Measurements from ENCODE around the gene SYTL3.
"Not testable (repeated sequence)": the region's sequence is repeated elsewhere in the genome, so short reads cannot be mapped to it uniquely, and the experiment has no call there.

Gene SYTL3

GRCh38 chr6:158701268-158701667, 51.4 kb downstream of the SYTL3 start:
- not testable (repeated sequence) for H3K4me3 Mint-ChIP-seq; H3K36me3 Mint-ChIP-seq; H3K9me3 Mint-ChIP-seq; H3K27me3 Mint-ChIP-seq; DNase-seq; ATAC-seq (replicated peaks); H3K27ac Mint-ChIP-seq
- peaks cover 12 to 28% of the 10 kb centered on the region in 2 donors for H3K4me1 Mint-ChIP-seq

GRCh38 chr6:158703111-158703836, 53.4 kb downstream of the SYTL3 start:
- Mint-ChIP-seq H3K27ac (peak overlapping the region; percentile 65), H3K36me3 (peaks cover 1 to 3% of the 10 kb centered on the region in 2 donors), H3K4me3 (no peak overlapping the region), H3K4me1 (peaks cover 16 to 36% of the 10 kb centered on the region in 2 donors), H3K27me3 (no peaks in the 10 kb centered on the region), H3K9me3 (no peaks in the 10 kb centered on the region)
- ATAC-seq (replicated peaks) (no peak), DNase-seq (no peak)

GRCh38 chr6:158703837-158704822, 54.3 kb downstream of the SYTL3 start:
- DNase-seq (peak; percentile 82), ATAC-seq (replicated peaks) (peak; percentile 98 to 99)
- H3K9me3 Mint-ChIP-seq = no peaks in the 10 kb centered on the region
- H3K4me3 Mint-ChIP-seq = peak overlapping the region; percentile 87 to 91
- peaks cover 4 to 8% of the 10 kb centered on the region in 2 donors for H3K36me3 Mint-ChIP-seq
- H3K27ac Mint-ChIP-seq = peak overlapping the region; percentile 93
- H3K27me3 Mint-ChIP-seq = no peaks in the 10 kb centered on the region
- peaks cover 18 to 36% of the 10 kb centered on the region in 2 donors for H3K4me1 Mint-ChIP-seq

- DNase-seq = no peak
- peaks cover 4 to 8% of the 10 kb centered on the region in 2 donors for H3K36me3 Mint-ChIP-seq
- no peaks in the 10 kb centered on the region for H3K27me3 Mint-ChIP-seq
- H3K27ac Mint-ChIP-seq = no peak overlapping the region
- ATAC-seq (replicated peaks) = no peak
- peaks cover 18 to 36% of the 10 kb centered on the region in 2 donors for H3K4me1 Mint-ChIP-seq
- H3K9me3 Mint-ChIP-seq = no peaks in the 10 kb centered on the region
- no peak overlapping the region for H3K4me3 Mint-ChIP-seq
Observed at GRCh38 chr6:158705386-158706126, 55.7 kb downstream of the SYTL3 start.

GRCh38 chr6:158706369-158706982, 56.6 kb downstream of the SYTL3 start:
- Mint-ChIP-seq H3K27me3 (no peaks in the 10 kb centered on the region), H3K9me3 (peaks cover 0 to 2% of the 10 kb centered on the region in 2 donors), H3K4me3 (no peak overlapping the region), H3K36me3 (peaks cover 6 to 8% of the 10 kb centered on the region in 2 donors), H3K4me1 (peaks cover 18 to 36% of the 10 kb centered on the region in 2 donors), H3K27ac (no peak overlapping the region)
- ATAC-seq (replicated peaks) = no peak
- no peak for DNase-seq

- Mint-ChIP-seq H3K36me3 (peaks cover 6 to 8% of the 10 kb centered on the region in 2 donors), H3K27me3 (no peaks in the 10 kb centered on the region), H3K4me1 (peaks cover 18 to 36% of the 10 kb centered on the region in 2 donors), H3K4me3 (no peak overlapping the region), H3K9me3 (peaks cover 0 to 2% of the 10 kb centered on the region in 2 donors), H3K27ac (no peak overlapping the region)
- ATAC-seq (replicated peaks) (no peak), DNase-seq (no peak)
Observed at GRCh38 chr6:158707120-158707820, 57.4 kb downstream of the SYTL3 start.

GRCh38 chr6:158707821-158708195, 58.0 kb downstream of the SYTL3 start:
- Mint-ChIP-seq H3K4me1 (peaks cover 18 to 37% of the 10 kb centered on the region in 2 donors), H3K9me3 (peaks cover 0 to 2% of the 10 kb centered on the region in 2 donors), H3K4me3 (peak overlapping the region; percentile 2 to 47), H3K27me3 (no peaks in the 10 kb centered on the region), H3K36me3 (peaks cover 6 to 8% of the 10 kb centered on the region in 2 donors), H3K27ac (peak overlapping the region; percentile 14)
- no peak for DNase-seq
- peak; percentile 16 to 24 for ATAC-seq (replicated peaks)

- ATAC-seq (replicated peaks) (no peak), DNase-seq (no peak)
- no peaks in the 10 kb centered on the region for H3K27me3 Mint-ChIP-seq
- no peak overlapping the region for H3K27ac Mint-ChIP-seq
- H3K36me3 Mint-ChIP-seq = peaks cover 7 to 13% of the 10 kb centered on the region in 2 donors
- peaks cover 0 to 2% of the 10 kb centered on the region in 2 donors for H3K9me3 Mint-ChIP-seq
- H3K4me3 Mint-ChIP-seq = peak overlapping the region in 1 of 2 donors; percentile 37
- H3K4me1 Mint-ChIP-seq = peaks cover 20 to 40% of the 10 kb centered on the region in 2 donors
Observed at GRCh38 chr6:158708239-158708638, 58.4 kb downstream of the SYTL3 start.

- Mint-ChIP-seq H3K36me3 (peaks cover 13 to 20% of the 10 kb centered on the region in 2 donors), H3K27me3 (no peaks in the 10 kb centered on the region), H3K9me3 (peaks cover 0 to 2% of the 10 kb centered on the region in 2 donors), H3K27ac (no peak overlapping the region), H3K4me1 (peaks cover 19 to 41% of the 10 kb centered on the region in 2 donors), H3K4me3 (no peak overlapping the region)
- no peak for DNase-seq
- ATAC-seq (replicated peaks) = no peak
Observed at GRCh38 chr6:158709809-158710208, 60.0 kb downstream of the SYTL3 start.

- no peak overlapping the region for H3K4me3 Mint-ChIP-seq
- H3K27ac Mint-ChIP-seq = no peak overlapping the region
- H3K27me3 Mint-ChIP-seq = no peaks in the 10 kb centered on the region
- peaks cover 26 to 49% of the 10 kb centered on the region in 2 donors for H3K4me1 Mint-ChIP-seq
- H3K9me3 Mint-ChIP-seq = peaks cover 0 to 2% of the 10 kb centered on the region in 2 donors
- ATAC-seq (replicated peaks) (no peak), DNase-seq (no peak)
- peaks cover 13 to 27% of the 10 kb centered on the region in 2 donors for H3K36me3 Mint-ChIP-seq
Observed at GRCh38 chr6:158711264-158711663, 61.4 kb downstream of the SYTL3 start.

GRCh38 chr6:158713469-158713868, 63.6 kb downstream of the SYTL3 start:
- Mint-ChIP-seq H3K4me1 (peaks cover 34 to 59% of the 10 kb centered on the region in 2 donors), H3K36me3 (peaks cover 15 to 24% of the 10 kb centered on the region in 2 donors), H3K9me3 (peaks cover 0 to 3% of the 10 kb centered on the region in 2 donors), H3K27me3 (no peaks in the 10 kb centered on the region), H3K4me3 (no peak overlapping the region), H3K27ac (no peak overlapping the region)
- ATAC-seq (replicated peaks) = no peak
- DNase-seq = no peak

GRCh38 chr6:158714706-158715105, 64.9 kb downstream of the SYTL3 start:
- H3K4me1 Mint-ChIP-seq = peaks cover 36 to 68% of the 10 kb centered on the region in 2 donors
- DNase-seq (no peak), ATAC-seq (replicated peaks) (no peak)
- H3K27ac Mint-ChIP-seq = peak overlapping the region; percentile 98
- H3K4me3 Mint-ChIP-seq = peak overlapping the region in 1 of 2 donors; percentile 73
- H3K27me3 Mint-ChIP-seq = no peaks in the 10 kb centered on the region
- H3K36me3 Mint-ChIP-seq = peaks cover 13 to 21% of the 10 kb centered on the region in 2 donors
- H3K9me3 Mint-ChIP-seq = peaks cover 0 to 3% of the 10 kb centered on the region in 2 donors
